ENCODE results near the gene LAIR1. TPM values are rescaled to one million over a fixed set of nuclear protein-coding genes. Genes with fewer than 3 reads are reported as not detected.

Gene LAIR1
- total RNA-seq, 1 donor from 2014 or later = not detected

DNA sequence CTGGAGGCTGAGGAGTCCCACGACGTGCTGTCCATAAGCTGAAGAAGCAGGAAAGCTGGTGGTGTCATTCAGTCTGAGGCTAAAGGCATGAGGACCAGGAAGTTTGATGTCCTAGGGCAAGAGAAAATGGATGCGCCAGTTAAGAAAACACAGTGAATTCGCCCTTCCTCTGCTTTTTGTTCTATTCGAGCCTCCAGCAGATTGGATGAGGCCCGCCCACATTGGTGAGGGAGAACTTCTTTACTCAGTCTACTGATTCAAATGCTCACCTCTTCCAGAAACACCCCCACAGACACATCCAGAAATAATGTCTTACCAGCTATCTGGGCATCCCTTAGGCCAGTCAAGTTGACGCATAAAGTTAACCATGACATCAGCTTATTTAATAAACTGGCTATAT, 43.0 kb upstream of the LAIR1 start:
- Mint-ChIP-seq H3K27me3 (peaks cover 28% of the 10 kb centered on the region), H3K9me3 (no peaks in the 10 kb centered on the region), H3K4me3 (no peak overlapping the region), H3K36me3 (no peaks in the 10 kb centered on the region), H3K4me1 (ENCODE audit: unreplicated experiment) (no peaks in the 10 kb centered on the region), H3K27ac (no peak overlapping the region)
- TF ChIP-seq, protein P1, sequence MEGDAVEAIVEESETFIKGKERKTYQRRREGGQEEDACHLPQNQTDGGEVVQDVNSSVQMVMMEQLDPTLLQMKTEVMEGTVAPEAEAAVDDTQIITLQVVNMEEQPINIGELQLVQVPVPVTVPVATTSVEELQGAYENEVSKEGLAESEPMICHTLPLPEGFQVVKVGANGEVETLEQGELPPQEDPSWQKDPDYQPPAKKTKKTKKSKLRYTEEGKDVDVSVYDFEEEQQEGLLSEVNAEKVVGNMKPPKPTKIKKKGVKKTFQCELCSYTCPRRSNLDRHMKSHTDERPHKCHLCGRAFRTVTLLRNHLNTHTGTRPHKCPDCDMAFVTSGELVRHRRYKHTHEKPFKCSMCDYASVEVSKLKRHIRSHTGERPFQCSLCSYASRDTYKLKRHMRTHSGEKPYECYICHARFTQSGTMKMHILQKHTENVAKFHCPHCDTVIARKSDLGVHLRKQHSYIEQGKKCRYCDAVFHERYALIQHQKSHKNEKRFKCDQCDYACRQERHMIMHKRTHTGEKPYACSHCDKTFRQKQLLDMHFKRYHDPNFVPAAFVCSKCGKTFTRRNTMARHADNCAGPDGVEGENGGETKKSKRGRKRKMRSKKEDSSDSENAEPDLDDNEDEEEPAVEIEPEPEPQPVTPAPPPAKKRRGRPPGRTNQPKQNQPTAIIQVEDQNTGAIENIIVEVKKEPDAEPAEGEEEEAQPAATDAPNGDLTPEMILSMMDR (conservative IDR thresholded peaks at IDR 0.05) = no peak
- DNase-seq (ENCODE audit: extremely low spot score, unreplicated experiment) = no peak

DNA sequence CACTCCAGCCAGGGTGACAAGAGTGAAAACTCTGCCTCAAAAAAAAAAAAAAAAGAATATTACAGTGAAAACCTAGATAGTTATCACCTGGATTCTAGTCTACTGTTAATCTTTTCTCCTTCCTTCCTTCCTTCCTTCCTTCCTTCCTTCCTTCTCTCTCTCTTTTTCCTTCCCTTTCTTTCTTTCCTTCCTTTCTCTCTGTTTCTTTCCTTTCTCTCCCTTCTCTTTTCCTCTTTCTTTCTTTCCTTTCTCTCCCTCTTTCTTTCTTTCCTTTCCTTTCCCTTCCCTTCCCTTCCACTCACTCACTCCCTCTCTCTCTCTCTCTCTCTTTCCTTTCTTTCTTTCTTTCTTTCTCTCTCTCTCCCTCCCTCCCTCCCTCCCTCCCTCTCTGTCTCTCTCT, 40.9 kb upstream of the LAIR1 start:
- DNase-seq (ENCODE audit: extremely low spot score, unreplicated experiment) = no peak
- Mint-ChIP-seq H3K9me3 (no peaks in the 10 kb centered on the region), H3K36me3 (no peaks in the 10 kb centered on the region), H3K4me3 (no peak overlapping the region), H3K27me3 (peaks cover 16% of the 10 kb centered on the region), H3K4me1 (ENCODE audit: unreplicated experiment) (no peaks in the 10 kb centered on the region), H3K27ac (no peak overlapping the region)
- TF ChIP-seq, protein P1 (conservative IDR thresholded peaks at IDR 0.05) = no peak

DNA sequence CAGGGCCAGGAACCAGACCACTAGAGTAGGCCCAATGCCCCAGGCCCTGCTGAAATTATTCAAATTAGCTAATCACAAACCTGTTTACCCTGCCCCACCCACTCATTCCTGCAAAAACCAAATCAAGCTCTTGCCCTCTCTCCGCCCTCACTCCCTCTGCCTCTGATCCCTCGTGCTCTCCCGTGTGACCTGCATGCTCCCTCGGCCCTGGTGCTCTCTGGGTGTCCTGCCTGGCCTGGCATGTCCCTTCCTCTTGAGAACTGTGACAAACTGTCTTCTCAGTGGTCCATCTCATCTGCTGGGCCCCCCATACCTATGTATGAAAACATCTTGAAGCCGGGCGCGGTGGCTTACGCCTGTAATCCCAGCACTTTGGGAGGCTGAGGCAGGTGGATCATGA, 38.3 kb upstream of the LAIR1 start:
- TF ChIP-seq, protein P1 (conservative IDR thresholded peaks at IDR 0.05) = no peak
- no peaks in the 10 kb centered on the region for H3K9me3 Mint-ChIP-seq
- H3K36me3 Mint-ChIP-seq = no peaks in the 10 kb centered on the region
- no peak overlapping the region for H3K27ac Mint-ChIP-seq
- H3K4me1 Mint-ChIP-seq (ENCODE audit: unreplicated experiment) = no peaks in the 10 kb centered on the region
- peaks cover 10% of the 10 kb centered on the region for H3K27me3 Mint-ChIP-seq
- no peak for DNase-seq (ENCODE audit: extremely low spot score, unreplicated experiment)
- H3K4me3 Mint-ChIP-seq = no peak overlapping the region

DNA sequence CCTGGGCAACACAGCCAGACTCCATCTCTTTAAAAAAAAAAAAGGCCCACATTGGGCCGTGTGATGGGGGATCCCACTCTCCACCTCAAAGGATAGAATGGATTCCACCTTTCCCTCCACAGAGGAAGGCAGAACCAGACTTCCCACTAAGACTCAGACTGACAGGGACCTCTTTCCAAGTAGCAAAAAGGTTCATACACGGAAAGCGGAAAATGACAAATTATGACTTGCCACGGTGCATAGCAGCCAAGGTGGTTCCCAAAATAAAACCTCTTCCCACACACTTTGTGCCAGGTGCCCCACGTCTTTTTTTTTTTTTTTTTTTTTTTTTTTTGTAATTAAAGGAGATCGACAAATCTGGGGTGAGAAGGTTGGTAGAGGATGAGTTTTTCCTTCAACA, 36.2 kb upstream of the LAIR1 start:
- Mint-ChIP-seq H3K4me1 (ENCODE audit: unreplicated experiment) (no peaks in the 10 kb centered on the region), H3K27me3 (peaks cover 6% of the 10 kb centered on the region), H3K4me3 (no peak overlapping the region), H3K9me3 (no peaks in the 10 kb centered on the region), H3K36me3 (no peaks in the 10 kb centered on the region), H3K27ac (no peak overlapping the region)
- no peak for DNase-seq (ENCODE audit: extremely low spot score, unreplicated experiment)
- TF ChIP-seq, protein P1 (conservative IDR thresholded peaks at IDR 0.05) = no peak

DNA sequence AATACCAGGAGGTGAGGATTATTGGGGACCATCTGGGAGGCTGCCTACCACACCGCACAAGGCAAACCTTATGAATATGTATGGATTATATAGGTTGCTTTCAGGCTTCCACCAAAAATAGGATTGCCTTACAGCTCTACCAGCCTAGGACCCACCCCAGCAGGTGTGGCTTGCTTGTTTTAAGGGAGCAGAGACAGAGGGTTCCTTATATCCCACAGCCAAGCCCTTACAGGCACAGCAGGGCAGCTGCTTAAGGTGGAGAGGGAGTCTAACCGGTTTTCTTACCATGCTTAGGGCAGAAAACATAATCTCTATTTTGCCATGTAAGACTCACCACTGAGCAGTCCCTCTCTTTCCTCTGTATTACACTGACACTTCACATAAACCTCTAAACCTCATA, 34.5 kb upstream of the LAIR1 start:
- Mint-ChIP-seq H3K9me3 (no peaks in the 10 kb centered on the region), H3K36me3 (no peaks in the 10 kb centered on the region), H3K4me1 (ENCODE audit: unreplicated experiment) (no peaks in the 10 kb centered on the region), H3K27me3 (peaks cover 6% of the 10 kb centered on the region), H3K4me3 (peak overlapping the region; percentile 14), H3K27ac (peak overlapping the region; percentile 31)
- DNase-seq (ENCODE audit: extremely low spot score, unreplicated experiment) = no peak
- TF ChIP-seq, protein P1 (conservative IDR thresholded peaks at IDR 0.05) = no peak

DNA sequence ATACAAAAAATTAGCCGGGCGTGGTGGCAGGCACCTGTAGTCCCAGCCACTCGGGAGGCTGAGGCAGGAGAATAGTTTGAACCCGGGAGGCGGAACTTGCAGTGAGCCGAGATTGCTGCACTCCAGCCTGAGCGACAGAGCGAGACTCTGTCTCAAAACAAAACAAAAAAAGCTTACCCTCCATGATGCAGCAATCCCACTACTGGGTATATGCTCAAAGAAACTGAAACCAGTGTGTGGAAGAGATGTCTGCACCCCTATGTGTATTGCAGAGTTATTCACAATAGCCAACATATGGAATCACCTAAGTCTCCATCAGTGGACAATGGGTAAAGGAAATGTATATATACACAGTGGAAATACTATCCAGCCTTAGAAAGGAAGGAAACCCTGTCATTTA, 31.0 kb upstream of the LAIR1 start:
- Mint-ChIP-seq H3K36me3 (no peaks in the 10 kb centered on the region), H3K4me1 (ENCODE audit: unreplicated experiment) (peaks cover 6% of the 10 kb centered on the region), H3K9me3 (no peaks in the 10 kb centered on the region), H3K4me3 (no peak overlapping the region), H3K27me3 (peaks cover 17% of the 10 kb centered on the region), H3K27ac (no peak overlapping the region)
- no peak for DNase-seq (ENCODE audit: extremely low spot score, unreplicated experiment)
- TF ChIP-seq, protein P1 (conservative IDR thresholded peaks at IDR 0.05) = no peak

All from type B pancreatic cell (in vitro differentiated cells).